GM19099 (cell line): ENCODE measurements around the gene THY1.

Experiments
- POLR2A ChIP-seq: IDR thresholded peaks from 3 replicates; pipeline ENCODE4 v1.6.1; 2011; ENCODE audit warnings: low read depth; ENCODE audit not compliant: insufficient read length; ENCODE audit errors: extremely low read depth

The THY1 gene

DNA sequence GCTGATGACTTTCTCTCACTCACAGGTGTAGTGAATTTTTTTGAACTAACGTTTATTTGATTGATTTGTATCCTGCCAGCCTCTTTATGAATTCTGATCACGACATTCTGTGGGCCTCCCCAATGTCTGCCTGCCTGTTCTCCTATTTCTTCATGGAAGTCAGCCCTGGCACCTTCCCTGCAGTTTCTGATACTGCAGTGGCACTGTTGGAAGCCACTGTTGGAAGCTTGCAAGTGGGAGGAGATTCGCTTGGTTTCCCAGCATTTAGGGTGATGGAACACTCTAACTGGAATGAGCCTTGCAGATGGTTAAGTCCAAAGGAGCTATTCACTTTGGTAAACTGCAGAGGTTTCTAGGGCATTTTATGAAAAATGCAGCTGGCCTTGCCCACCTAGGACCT lies 1.3 kb upstream of the THY1 start:
- no peak for TF ChIP-seq POLR2A

DNA sequence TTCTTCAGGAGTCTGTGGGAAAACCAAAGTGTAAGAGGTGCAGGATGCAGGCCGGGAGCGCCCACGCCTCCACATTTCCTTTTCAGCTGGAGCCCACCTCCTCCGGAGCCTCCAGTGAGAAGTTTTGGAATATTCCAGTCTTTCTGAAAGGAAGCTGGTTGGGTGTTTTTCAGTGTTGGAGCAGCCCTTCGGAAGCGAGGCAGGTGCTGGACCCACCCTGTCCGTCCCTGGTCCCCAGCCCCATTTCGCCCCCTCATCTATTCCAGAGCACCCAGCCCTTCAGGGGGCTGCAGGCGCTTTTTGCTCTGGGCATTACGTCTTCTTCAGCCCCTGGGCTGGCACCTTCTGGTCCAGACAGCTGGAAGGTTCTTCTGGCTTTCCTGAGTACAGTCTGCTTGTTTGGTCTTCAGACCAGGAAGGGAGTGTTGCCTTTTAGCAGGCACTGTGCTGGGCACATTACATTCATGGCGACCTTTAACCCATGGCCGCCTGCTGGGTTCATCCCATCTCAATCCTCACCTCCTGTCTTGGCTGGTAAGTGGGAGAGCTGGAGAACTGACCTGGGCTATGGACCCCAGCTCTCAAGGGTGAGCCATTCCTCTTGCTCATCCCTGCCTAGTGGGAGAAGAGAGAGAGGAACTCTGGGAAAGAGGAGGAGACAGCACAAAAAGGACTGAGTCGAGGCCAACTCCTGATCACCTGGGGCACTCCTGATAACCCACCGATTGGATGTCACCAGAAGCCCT lies 710 bp upstream of the THY1 start:
- TF ChIP-seq POLR2A = no peak

DNA sequence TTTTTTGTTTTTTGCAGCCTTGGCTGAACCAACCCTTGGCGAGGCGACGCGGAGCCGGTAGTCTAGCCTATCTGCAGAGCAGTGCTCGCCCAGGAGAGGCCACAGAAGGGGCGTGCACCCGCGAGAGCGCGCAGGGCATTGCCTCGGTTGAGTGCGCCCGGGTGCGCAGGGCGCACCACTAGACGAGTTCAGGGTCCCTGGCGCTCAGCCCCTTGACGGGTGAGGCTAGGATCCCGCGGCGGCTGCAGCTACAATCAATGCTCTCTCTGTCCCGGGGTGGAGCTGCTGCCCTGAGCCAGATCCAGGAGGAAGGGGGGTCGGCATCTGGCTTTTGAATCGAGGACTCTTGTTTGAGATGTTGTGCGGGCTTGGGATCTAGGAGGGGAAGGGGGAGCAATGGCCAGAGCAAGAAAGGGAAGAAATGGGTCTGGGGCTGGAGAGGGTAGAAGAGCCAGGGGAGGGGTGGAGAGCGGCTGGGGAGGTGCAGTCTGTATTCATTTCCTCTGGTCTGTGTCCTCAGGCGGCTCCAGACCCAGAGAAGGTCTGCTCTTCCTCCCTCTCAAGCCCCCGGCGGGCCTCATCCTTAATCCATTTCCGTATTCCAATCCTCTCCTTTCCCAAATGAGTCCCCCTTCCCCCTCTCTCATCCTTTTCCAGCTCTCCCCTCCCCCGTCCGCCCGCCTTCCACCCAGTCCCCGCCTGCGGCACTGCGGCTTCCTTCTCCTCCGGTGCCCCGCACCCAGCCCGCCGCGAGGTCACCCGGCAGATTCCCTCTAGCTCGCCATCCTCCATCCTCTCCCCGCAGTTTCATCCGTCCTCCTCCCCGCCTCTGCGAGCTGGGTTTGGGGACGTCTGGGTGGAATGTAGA lies 797 bp downstream of the THY1 start:
- TF ChIP-seq POLR2A = no peak

DNA sequence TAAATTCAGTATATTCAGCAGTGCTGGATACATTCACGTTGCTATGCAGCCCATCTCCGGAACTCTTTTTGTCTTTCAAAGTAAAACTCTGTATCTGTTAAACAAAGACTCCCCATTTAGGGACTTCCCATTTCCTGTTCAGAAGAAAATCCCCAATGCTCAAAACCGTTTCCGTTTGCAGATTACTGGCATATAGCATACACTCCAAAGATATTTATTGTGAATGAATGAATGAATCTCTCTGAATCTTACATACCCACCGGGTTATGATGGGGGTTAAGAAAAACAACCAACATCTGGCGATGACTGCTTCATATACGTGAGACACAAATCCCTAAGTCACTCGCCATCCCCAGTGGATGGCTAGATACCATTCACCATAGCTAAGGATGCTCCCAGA lies 1.6 kb downstream of the THY1 start:
- no peak for TF ChIP-seq POLR2A

DNA sequence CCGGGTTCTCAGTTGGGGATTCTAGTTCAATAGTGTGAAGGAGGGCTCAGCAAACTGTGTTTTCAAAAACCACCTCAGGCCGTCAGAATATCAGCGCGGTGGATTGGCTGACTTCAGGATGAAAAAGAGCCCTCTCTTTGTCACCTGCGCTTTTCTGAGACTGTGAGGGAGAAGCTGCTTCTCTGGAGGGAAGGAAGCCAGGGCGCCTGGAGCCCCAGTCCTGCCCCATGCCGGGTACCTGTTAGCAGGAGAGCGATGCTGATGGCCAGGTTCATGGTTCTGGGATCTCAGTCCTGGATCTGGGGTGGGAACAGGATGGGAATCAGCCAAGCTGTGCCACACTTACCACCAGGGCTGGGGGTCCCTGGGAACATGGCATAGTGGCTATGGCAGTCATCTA lies 2.3 kb downstream of the THY1 start:
- no peak for TF ChIP-seq POLR2A

DNA sequence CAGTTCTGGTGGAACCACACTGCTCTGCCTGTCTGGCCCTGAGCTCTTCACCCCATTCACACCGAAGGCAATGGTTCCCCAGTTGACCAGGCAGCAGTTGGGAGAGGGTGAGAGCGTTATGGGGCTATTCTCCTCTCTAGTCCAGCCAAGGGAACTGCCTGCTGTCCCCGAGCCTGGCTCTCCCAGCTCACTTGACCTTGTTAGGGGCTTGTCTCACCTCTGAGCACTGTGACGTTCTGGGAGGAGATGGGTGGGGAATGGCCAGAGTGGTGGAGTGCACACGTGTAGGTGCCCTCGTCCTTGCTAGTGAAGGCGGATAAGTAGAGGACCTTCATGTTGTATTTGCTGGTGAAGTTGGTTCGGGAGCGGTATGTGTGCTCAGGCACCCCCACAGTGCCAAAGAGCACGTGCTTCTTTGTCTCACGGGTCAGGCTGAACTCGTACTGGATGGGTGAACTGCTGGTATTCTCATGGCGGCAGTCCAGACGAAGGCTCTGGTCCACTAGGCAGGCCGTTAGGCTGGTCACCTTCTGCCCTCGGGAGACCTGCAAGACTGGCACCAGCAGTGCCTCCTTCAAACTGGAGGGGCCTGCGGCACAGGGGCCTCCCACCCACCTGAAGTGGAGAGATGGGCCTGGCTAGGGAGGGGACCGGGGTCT lies 3.0 kb downstream of the THY1 start:
- TF ChIP-seq POLR2A = no peak

DNA sequence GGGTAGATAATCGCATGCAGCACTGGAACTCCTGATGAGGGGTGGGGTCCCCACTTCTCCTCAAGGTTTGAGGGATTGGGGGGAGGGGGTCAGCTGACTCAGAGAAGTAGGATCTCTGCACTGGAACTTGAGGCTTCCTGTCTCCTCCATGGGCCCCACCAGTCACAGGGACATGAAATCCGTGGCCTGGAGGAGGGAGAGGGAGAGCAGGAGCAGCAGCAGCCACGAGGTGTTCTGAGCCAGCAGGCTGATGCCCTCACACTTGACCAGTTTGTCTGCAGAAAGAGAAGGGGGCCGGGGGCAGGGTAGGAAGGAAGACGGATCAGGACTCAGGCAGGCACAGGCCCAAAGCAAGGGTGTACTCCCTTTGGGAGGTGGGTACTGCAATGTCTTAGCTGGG lies 3.7 kb downstream of the THY1 start:
- no peak for TF ChIP-seq POLR2A

DNA sequence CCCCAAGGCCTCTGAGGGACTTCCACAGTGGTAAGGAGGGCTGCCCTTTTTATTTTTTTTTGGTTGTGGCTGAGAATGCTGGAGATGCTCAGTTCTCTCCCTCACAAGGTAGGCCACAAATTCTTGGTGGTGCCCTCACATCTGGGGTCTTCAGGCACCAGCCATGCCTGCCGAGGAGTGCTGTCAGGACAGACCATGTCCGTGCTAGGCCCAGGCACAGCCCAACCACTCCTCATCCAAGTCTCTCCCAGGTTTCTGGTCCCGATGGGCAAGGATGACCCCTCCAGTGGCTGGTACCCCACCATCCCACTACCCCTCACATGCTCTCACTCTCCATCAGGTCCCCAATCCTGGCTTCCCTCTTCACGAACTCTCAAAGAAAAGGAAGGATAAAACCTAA lies 4.2 kb downstream of the THY1 start:
- no peak for TF ChIP-seq POLR2A

DNA sequence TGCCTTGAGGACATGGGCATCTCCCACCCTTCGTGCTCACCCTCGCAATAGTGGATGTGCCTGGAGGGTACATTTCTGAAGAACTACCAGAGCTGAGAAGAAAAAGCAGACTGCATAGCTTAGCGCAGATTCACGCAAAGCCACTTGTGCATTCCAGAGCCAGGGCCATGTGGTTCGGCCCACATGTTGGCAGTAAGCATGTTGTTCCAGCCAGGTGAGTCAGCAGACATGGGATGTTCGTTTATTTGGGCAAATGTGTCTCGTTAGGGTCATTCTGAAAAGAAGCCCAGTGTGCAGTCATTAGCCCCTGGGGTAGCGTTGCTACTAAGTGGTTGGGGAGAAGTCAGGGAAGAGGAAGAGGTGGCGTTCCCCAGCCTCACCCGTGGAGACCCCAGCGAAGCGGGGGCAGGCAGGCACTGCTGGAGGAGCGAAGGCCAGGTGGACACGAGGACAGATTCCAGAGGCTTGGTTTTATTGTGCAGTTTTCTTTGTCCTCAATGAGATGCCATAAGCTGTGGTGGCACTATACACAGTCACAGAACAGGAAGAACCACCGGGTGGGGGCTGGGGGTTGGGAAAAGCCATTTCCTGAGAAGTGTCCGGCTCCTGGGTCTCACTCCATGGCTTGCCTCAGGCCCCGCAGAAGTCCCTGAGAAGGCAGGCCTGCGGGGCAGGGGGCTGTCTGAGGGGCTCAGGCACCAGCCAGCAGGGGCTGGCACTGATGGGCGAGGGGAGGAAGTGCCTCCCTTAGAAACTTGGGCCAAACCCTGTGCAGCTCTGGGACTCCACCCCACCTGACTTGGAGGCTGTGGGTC lies 5.0 kb downstream of the THY1 start:
- no peak for TF ChIP-seq POLR2A

DNA sequence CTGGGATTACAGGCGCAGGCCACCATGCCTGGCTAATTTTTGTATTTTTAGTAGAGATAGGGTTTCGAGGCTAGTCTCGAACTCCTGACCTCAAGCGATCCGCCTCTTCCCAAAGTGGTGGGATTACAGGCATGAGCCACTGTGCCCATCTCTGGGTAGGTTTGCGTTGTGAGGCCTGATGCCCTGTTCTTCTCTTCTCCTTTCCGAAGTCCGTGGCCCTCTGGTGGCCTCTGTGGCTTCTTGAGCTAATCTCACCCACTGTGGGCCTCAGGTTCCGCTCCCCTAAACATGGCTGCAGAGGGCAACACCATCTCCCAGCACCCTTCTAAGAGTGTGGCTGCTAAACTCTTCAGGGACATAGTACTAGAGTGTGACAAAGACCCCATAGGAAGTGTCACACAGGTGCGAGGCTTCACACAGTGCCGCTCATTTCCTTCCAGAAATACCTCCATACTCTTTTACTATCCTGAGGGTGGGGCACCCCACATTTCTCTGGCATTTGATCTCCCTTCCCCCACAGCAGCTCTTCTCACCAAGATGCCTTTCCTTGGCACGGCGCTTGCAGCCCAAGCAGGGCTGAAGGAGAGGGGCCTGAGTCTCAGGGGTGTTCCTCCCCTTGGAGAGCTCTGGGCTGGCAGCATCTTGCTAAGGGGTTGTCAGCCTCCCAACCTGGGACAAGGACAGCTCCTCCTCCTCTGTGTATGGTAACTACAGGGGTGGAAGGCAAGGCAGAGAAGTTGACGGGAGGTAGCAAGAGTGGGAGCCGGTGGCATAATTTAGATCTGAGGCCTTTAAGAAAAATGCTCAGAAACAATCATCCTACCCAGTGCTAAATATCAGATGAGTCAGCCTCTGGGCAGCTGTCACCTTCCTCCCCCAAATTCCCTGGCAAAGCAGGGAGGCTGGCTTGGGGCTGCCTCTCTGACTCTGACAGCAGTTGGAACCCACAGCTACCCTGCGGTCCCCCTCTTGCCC lies 6.1 kb downstream of the THY1 start:
- no peak for TF ChIP-seq POLR2A

DNA sequence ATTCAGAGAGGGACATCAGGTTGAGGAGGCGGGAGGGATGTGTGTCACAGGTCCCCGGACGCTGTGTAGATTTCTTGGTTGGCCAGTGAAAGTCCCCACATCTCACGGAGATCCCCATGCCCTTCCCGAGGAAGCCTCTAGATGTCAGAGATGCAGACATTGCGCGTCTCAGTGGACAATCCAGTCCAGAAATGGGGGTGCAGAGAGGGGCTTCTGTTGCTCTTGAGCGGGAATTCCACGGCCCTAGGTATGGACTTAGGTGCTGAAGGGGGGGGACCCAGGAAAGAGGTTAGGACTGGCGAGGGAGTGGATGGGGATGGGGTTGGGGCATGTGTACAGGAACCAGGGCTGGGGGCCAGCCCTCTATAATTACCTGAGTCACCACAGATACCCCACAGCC lies 7.0 kb downstream of the THY1 start:
- no peak for TF ChIP-seq POLR2A

DNA sequence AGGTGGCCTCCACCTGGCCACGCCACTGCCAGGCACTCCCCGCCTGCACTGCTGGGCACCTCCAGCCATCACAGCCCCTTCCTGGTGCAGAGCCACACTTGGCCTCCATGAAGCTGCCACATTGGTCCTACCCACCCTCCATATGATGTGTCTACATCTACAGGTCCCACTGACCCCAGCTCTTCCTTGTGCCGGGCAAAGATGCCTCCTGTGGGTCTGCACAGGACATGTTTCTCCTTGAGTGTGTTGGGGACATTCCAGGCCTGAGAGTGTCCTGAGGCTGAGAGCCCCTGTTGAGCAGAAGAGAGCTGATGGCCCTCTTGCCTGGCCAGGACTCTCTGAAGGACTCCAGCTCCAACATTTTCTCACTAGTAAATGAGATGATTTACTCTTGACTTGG lies 7.5 kb downstream of the THY1 start:
- no peak for TF ChIP-seq POLR2A

DNA sequence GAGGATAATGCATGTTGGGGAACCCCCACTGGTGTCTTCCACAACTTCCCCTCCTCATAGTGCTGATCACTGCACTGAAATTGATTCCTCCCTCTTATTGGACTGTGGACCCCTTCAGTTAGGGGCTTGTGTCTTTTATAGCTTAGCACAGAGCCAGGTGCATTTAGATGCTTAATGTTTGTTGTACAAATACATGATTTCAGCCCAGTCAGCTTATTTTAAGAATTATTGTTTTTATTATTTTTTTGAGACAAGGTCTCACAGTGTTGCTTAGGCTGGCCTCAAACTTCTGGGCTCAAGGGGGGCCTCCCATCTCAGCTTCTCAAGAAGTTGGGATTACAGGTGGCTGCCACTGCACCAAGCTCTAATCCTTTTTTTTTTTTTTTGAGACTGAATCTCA lies 8.2 kb downstream of the THY1 start:
- no peak for TF ChIP-seq POLR2A

DNA sequence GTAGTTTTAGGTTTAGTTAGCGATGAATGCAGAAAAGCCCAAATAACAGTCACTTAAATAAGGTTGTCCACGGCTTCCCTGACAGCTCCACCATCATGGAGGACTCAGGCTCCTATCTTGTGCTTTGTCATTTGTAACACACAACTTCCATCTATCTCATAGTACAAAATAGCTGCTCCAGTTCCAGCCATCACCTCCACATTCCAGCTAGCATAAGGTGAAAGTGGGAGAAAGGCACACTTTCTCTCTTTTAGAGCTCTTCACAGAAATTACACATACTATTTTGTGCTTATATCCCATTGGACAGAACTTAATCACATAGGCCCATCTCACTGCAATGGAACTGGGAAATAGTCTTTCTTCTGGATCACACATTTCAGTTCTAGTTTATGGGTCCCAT lies 8.7 kb downstream of the THY1 start:
- TF ChIP-seq POLR2A = no peak
